Transverse colon (tissue), 4 donors: ENCODE data around the gene TIMM8A. TPM values are rescaled to one million over a fixed set of nuclear protein-coding genes. Genes with fewer than 3 reads are reported as not detected.

Experiments used
- DNase-seq: peaks from one replicate; pipeline ENCODE4 v3.0.0-alpha.2; 2019
- H3K27ac ChIP-seq, 4 donors: fragments of 200-600 bp; sonication (generic); 2 replicates each; pipeline ENCODE4 v1.5.1; 2016 to 2018; ENCODE audit warnings: inconsistent platforms in 4 of 4
- H3K27me3 ChIP-seq: fragments of 200-600 bp; sonication (generic); 2 replicates; pipeline ENCODE4 v1.5.1; 2017; ENCODE audit warnings: inconsistent platforms
- H3K36me3 ChIP-seq, 4 donors: fragments of 200-600 bp; sonication (generic); 2 replicates each; pipeline ENCODE4 v1.5.1; 2017 to 2019; ENCODE audit warnings: inconsistent platforms in 4 of 4
- H3K4me1 ChIP-seq, 4 donors: fragments of 200-600 bp; sonication (generic); 2 replicates each; pipeline ENCODE4 v1.5.1; 2017 to 2020; ENCODE audit warnings: inconsistent platforms in 4 of 4
- H3K4me3 ChIP-seq, 4 donors: fragments of 200-600 bp; sonication (generic); 1 replicate in 1 of 4; 2 replicates in 3 of 4; pipeline versions ENCODE4 v1.5.1 to v1.6.1; 2017 to 2019; ENCODE audit warnings: inconsistent platforms in 4 of 4
- H3K9me3 ChIP-seq, 2 donors: fragments of 200-600 bp; sonication (generic); 2 replicates each; pipeline ENCODE4 v1.5.1; 2017 to 2019; ENCODE audit warnings: inconsistent platforms in 2 of 2
- EP300 ChIP-seq: sonication (generic); formaldehyde crosslinking; IDR thresholded peaks from one replicate; pipeline ENCODE4 v1.6.1; 2017; ENCODE audit warnings: antibody characterized with exemption, low read depth
- POLR2A ChIP-seq: fragments of 450-650 bp; IDR thresholded peaks from one replicate; pipeline ENCODE4 v1.6.1; 2016; ENCODE audit warnings: antibody characterized with exemption, mild to moderate bottlenecking, moderate library complexity
- POLR2AphosphoS5 ChIP-seq, 3 donors: sonication (generic); formaldehyde crosslinking; IDR thresholded peaks; one replicate each; pipeline ENCODE4 v1.6.1; 2016; ENCODE audit warnings: antibody characterized with exemption in 3 of 3
- WGBS, 2 donors: methylation state at CpG; one replicate each; pipeline ENCODE4 v1.1.5; 2018; ENCODE audit warnings: low coverage in 1 of 2; 5-methylcytosine and 5-hydroxymethylcytosine counted together
- in situ Hi-C, 4 donors: fragments of 200-750 bp; cut with MboI; loops; one replicate each; pipeline versions ENCODE4 v1.15.0 to v1.15.1; 2017; ENCODE audit warnings: low sequenced_read_pairs in 3 of 4, low pct_ligation_motif_present in 1 of 4, low pct_unique_long_range_greater_than_20kb in 1 of 4
- intact Hi-C: fragments of 100-400 bp; cut with DNase I; formaldehyde crosslinking; loops from one replicate; pipeline ENCODE4 v1.15.1; 2023; ENCODE audit warnings: low total_unique reads
- total RNA-seq, 4 donors: library from RNA; depleted of rRNA; stranded (reverse); fragments of >200 nt; gene quantifications; one replicate each; pipeline ENCODE4 v1.1.0, GENCODE V29; 2016
- TF ChIP-seq, protein P1 (sequence below), 5 experiments: fragments of 200-600 bp in 3 of 5; fragments of 450-650 bp in 2 of 5; sonication (generic) in 3 of 5; IDR thresholded peaks; 1 replicate in 2 of 5; 2 replicates in 3 of 5; pipeline ENCODE4 v1.5.1; 2016 to 2017; ENCODE audit warnings: antibody characterized with exemption in 5 of 5, inconsistent platforms in 3 of 5, mild to moderate bottlenecking in 2 of 5, moderate library complexity in 1 of 5

The TIMM8A gene
- total RNA-seq, 4 donors from 2014 or later, result 2.8 to 8.6 (median 5.5) TPM

GRCh38 chrX:101370888-101371504 is 22.5 kb upstream of the TIMM8A start:
- H3K4me3 ChIP-seq, result no peak overlapping the region
- H3K4me1 ChIP-seq, result no peaks in the 10 kb centered on the region
- no peaks in the 10 kb centered on the region for H3K9me3 ChIP-seq
- H3K27me3 ChIP-seq, result no peaks in the 10 kb centered on the region
- no peak for TF ChIP-seq EP300
- in situ Hi-C loops (no loop called here), intact Hi-C loops (no loop called here)
- WGBS, 2 donors, result 54 to 56% methylated on average over 2 to 3 of the region's 3 CpGs
- no peak overlapping the region for H3K27ac ChIP-seq
- H3K36me3 ChIP-seq, result no peaks in the 10 kb centered on the region
- DNase-seq, result no peak

GRCh38 chrX:101369687-101370086 is 21.1 kb upstream of the TIMM8A start:
- no peaks in the 10 kb centered on the region for H3K4me1 ChIP-seq
- H3K27me3 ChIP-seq, result no peaks in the 10 kb centered on the region
- H3K27ac ChIP-seq, result no peak overlapping the region
- no peak for DNase-seq
- intact Hi-C loops, result no loop called here
- H3K36me3 ChIP-seq, result no peaks in the 10 kb centered on the region
- 72% methylated on average over 6 of the region's 6 CpGs; no CpG with 5 or more reads in 1 of the 2 donors for WGBS, 2 donors
- no peaks in the 10 kb centered on the region for H3K9me3 ChIP-seq
- no peak for TF ChIP-seq POLR2AphosphoS5 (IDR thresholded peaks at IDR 0.05)
- no peak for TF ChIP-seq EP300
- TF ChIP-seq, protein P1, sequence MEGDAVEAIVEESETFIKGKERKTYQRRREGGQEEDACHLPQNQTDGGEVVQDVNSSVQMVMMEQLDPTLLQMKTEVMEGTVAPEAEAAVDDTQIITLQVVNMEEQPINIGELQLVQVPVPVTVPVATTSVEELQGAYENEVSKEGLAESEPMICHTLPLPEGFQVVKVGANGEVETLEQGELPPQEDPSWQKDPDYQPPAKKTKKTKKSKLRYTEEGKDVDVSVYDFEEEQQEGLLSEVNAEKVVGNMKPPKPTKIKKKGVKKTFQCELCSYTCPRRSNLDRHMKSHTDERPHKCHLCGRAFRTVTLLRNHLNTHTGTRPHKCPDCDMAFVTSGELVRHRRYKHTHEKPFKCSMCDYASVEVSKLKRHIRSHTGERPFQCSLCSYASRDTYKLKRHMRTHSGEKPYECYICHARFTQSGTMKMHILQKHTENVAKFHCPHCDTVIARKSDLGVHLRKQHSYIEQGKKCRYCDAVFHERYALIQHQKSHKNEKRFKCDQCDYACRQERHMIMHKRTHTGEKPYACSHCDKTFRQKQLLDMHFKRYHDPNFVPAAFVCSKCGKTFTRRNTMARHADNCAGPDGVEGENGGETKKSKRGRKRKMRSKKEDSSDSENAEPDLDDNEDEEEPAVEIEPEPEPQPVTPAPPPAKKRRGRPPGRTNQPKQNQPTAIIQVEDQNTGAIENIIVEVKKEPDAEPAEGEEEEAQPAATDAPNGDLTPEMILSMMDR (IDR thresholded peaks at IDR 0.05), result no peak
- TF ChIP-seq POLR2A, result no peak
- H3K4me3 ChIP-seq, result no peak overlapping the region
- in situ Hi-C loops, result no loop called here

- Histone ChIP-seq H3K27me3 (no peaks in the 10 kb centered on the region), H3K9me3 (no peaks in the 10 kb centered on the region), H3K27ac (no peak overlapping the region), H3K36me3 (no peaks in the 10 kb centered on the region), H3K4me3 (no peak overlapping the region), H3K4me1 (no peaks in the 10 kb centered on the region)
- in situ Hi-C loops (no loop called here), intact Hi-C loops (no loop called here)
- DNase-seq, result no peak
- no peak for TF ChIP-seq POLR2AphosphoS5 (IDR thresholded peaks at IDR 0.05)
- no peak for TF ChIP-seq EP300
- no peak for TF ChIP-seq POLR2A
- TF ChIP-seq, protein P1 (IDR thresholded peaks at IDR 0.05), result no peak
Observed at GRCh38 chrX:101368800-101369199, 20.3 kb upstream of the TIMM8A start.

- no peak overlapping the region for H3K4me3 ChIP-seq
- no peak for DNase-seq
Observed at GRCh38 chrX:101365301-101365795, 16.8 kb upstream of the TIMM8A start.

More at GRCh38 chrX:101365301-101365795, 16.8 kb upstream of the TIMM8A start:
- in situ Hi-C loops (no loop called here), intact Hi-C loops (no loop called here)
- Histone ChIP-seq H3K27me3 (no peaks in the 10 kb centered on the region), H3K4me1 (no peaks in the 10 kb centered on the region), H3K27ac (no peak overlapping the region), H3K9me3 (no peaks in the 10 kb centered on the region), H3K36me3 (no peaks in the 10 kb centered on the region)
- 100% methylated on average over 1 of the region's 1 CpG; no CpG with 5 or more reads in 1 of the 2 donors for WGBS, 2 donors
- TF ChIP-seq POLR2A (no peak), POLR2AphosphoS5 (IDR thresholded peaks at IDR 0.05) (no peak), EP300 (no peak)
- TF ChIP-seq, protein P1 (IDR thresholded peaks at IDR 0.05), result no peak
